Suprapubic skin (tissue), 4 donors: ENCODE data around the gene HAUS8. TPM values are rescaled to one million over a fixed set of nuclear protein-coding genes. Genes with fewer than 3 reads are reported as not detected.

Experiments
- DNase-seq, 2 donors: peaks; one replicate each; pipeline ENCODE4 v3.0.0-alpha.2; 2019; ENCODE audit warnings: low spot score in 2 of 2
- H3K27ac ChIP-seq: fragments of 200-600 bp; sonication (generic); one replicate; pipeline ENCODE4 v1.5.1; 2019
- H3K27me3 ChIP-seq: fragments of 200-600 bp; sonication (generic); one replicate; pipeline ENCODE4 v1.5.1; 2019
- H3K36me3 ChIP-seq: fragments of 200-600 bp; sonication (generic); one replicate; pipeline ENCODE4 v1.5.1; 2019
- H3K4me1 ChIP-seq: fragments of 200-600 bp; sonication (generic); one replicate; pipeline ENCODE4 v1.5.1; 2019
- H3K4me3 ChIP-seq: fragments of 200-600 bp; sonication (generic); one replicate; pipeline ENCODE4 v1.5.1; 2019; ENCODE audit warnings: mild to moderate bottlenecking
- H3K9me3 ChIP-seq: fragments of 200-600 bp; sonication (generic); one replicate; pipeline ENCODE4 v1.5.1; 2019
- EP300 ChIP-seq: sonication (generic); formaldehyde crosslinking; IDR thresholded peaks from one replicate; pipeline ENCODE4 v1.6.1; 2017; ENCODE audit warnings: antibody characterized with exemption
- POLR2A ChIP-seq, 2 donors: fragments of 450-650 bp; IDR thresholded peaks; one replicate each; pipeline ENCODE4 v1.6.1; 2017; ENCODE audit warnings: antibody characterized with exemption in 2 of 2, mild to moderate bottlenecking in 2 of 2, moderate library complexity in 2 of 2
- POLR2AphosphoS5 ChIP-seq, 3 donors: sonication (generic); formaldehyde crosslinking; IDR thresholded peaks; one replicate each; pipeline ENCODE4 v1.6.1; 2017; ENCODE audit warnings: antibody characterized with exemption in 3 of 3
- WGBS: methylation state at CpG from one replicate; pipeline ENCODE4 v1.1.5; 2018; 5-methylcytosine and 5-hydroxymethylcytosine counted together
- total RNA-seq, 4 donors: library from RNA; depleted of rRNA; stranded (reverse); fragments of >200 nt; gene quantifications; one replicate each; pipeline ENCODE4 v1.1.0, GENCODE V29; 2016
- TF ChIP-seq, protein P1 (sequence below), 2 donors: fragments of 200-600 bp in 1 of 2; fragments of 450-650 bp in 1 of 2; sonication (generic) in 1 of 2; IDR thresholded peaks; one replicate each; pipeline ENCODE4 v1.5.1; 2016 to 2019; ENCODE audit warnings: antibody characterized with exemption in 2 of 2, mild to moderate bottlenecking in 1 of 2, moderate library complexity in 1 of 2

Gene HAUS8
- total RNA-seq, 4 donors from 2014 or later: 2.4 to 4.1 (median 3.0) TPM

GRCh38 chr19:17004386-17004785 is 70.9 kb downstream of the HAUS8 start:
- 87% methylated on average over 6 of the region's 15 CpGs for WGBS
- TF ChIP-seq EP300 (no peak), POLR2AphosphoS5 (IDR thresholded peaks at IDR 0.05) (no peak), POLR2A (IDR thresholded peaks at IDR 0.05) (no peak)
- TF ChIP-seq, protein P1, sequence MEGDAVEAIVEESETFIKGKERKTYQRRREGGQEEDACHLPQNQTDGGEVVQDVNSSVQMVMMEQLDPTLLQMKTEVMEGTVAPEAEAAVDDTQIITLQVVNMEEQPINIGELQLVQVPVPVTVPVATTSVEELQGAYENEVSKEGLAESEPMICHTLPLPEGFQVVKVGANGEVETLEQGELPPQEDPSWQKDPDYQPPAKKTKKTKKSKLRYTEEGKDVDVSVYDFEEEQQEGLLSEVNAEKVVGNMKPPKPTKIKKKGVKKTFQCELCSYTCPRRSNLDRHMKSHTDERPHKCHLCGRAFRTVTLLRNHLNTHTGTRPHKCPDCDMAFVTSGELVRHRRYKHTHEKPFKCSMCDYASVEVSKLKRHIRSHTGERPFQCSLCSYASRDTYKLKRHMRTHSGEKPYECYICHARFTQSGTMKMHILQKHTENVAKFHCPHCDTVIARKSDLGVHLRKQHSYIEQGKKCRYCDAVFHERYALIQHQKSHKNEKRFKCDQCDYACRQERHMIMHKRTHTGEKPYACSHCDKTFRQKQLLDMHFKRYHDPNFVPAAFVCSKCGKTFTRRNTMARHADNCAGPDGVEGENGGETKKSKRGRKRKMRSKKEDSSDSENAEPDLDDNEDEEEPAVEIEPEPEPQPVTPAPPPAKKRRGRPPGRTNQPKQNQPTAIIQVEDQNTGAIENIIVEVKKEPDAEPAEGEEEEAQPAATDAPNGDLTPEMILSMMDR (IDR thresholded peaks at IDR 0.05): no peak
- DNase-seq: no peak
- no peaks in the 10 kb centered on the region for H3K9me3 ChIP-seq
- H3K4me1 ChIP-seq: no peaks in the 10 kb centered on the region
- no peaks in the 10 kb centered on the region for H3K36me3 ChIP-seq
- no peak overlapping the region for H3K27ac ChIP-seq
- no peak overlapping the region for H3K4me3 ChIP-seq
- peaks cover 12% of the 10 kb centered on the region for H3K27me3 ChIP-seq

- WGBS: 81% methylated on average over 7 of the region's 7 CpGs
- H3K4me1 ChIP-seq: no peaks in the 10 kb centered on the region
Measured at GRCh38 chr19:17002455-17002854, 72.8 kb downstream of the HAUS8 start.

GRCh38 chr19:17001603-17002183 is 73.6 kb downstream of the HAUS8 start:
- no peak for DNase-seq
- 47% methylated on average over 7 of the region's 7 CpGs for WGBS
- TF ChIP-seq, protein P1 (IDR thresholded peaks at IDR 0.05): no peak
- TF ChIP-seq POLR2AphosphoS5 (IDR thresholded peaks at IDR 0.05): no peak
- TF ChIP-seq POLR2A (IDR thresholded peaks at IDR 0.05): no peak
- no peak for TF ChIP-seq EP300

More at GRCh38 chr19:17002455-17002854, 72.8 kb downstream of the HAUS8 start:
- Histone ChIP-seq H3K36me3 (no peaks in the 10 kb centered on the region), H3K9me3 (no peaks in the 10 kb centered on the region), H3K27me3 (peaks cover 12% of the 10 kb centered on the region), H3K27ac (no peak overlapping the region), H3K4me3 (no peak overlapping the region)
- TF ChIP-seq, protein P1 (IDR thresholded peaks at IDR 0.05): no peak
- no peak for TF ChIP-seq POLR2A (IDR thresholded peaks at IDR 0.05)
- TF ChIP-seq POLR2AphosphoS5 (IDR thresholded peaks at IDR 0.05): no peak
- TF ChIP-seq EP300: no peak
- DNase-seq: no peak

More at GRCh38 chr19:17001603-17002183, 73.6 kb downstream of the HAUS8 start:
- Histone ChIP-seq H3K9me3 (no peaks in the 10 kb centered on the region), H3K27me3 (peaks cover 12% of the 10 kb centered on the region), H3K27ac (no peak overlapping the region), H3K4me1 (no peaks in the 10 kb centered on the region), H3K4me3 (no peak overlapping the region), H3K36me3 (no peaks in the 10 kb centered on the region)

Other genes with a start within 250 kb of the HAUS8 start
- 100 to 1,000 TPM in 1 of 4 donors, 10 to 100 TPM in 3; 32.1 to 122 (median 39.4) TPM for gene SIN3B, start 246.1 kb downstream of the HAUS8 start, total RNA-seq
- 1 to 10 TPM in 2 of 4 donors, under 1 TPM in 2; 0.57 to 3.9 (median 1.2) TPM for gene F2RL3, start 186.5 kb downstream of the HAUS8 start, total RNA-seq
- gene CPAMD8, start 48.6 kb downstream of the HAUS8 start, total RNA-seq: 1 to 10 TPM; 5.4 to 9.7 (median 9.1) TPM
- 10 to 100 TPM; 43.6 to 99.9 (median 69.5) TPM for gene MYO9B, start 325 bp upstream of the HAUS8 start, total RNA-seq
- gene USE1, start 139.9 kb upstream of the HAUS8 start, total RNA-seq: 10 to 100 TPM; 17.3 to 25.2 (median 21.6) TPM
- gene OCEL1, start 150.8 kb upstream of the HAUS8 start, total RNA-seq: 1 to 10 TPM; 2.7 to 9.7 (median 4.8) TPM
- 10 to 100 TPM; 25.8 to 79.3 (median 54.8) TPM for gene NR2F6, start 170.5 kb upstream of the HAUS8 start, total RNA-seq
- gene USHBP1, start 189.3 kb upstream of the HAUS8 start, total RNA-seq: 1 to 10 TPM; 1.2 to 8.4 (median 2.1) TPM
- gene BABAM1, start 192.0 kb upstream of the HAUS8 start, total RNA-seq: 10 to 100 TPM; 54.6 to 66.8 (median 63.7) TPM
- gene ANKLE1, start 206.4 kb upstream of the HAUS8 start, total RNA-seq: 1 to 10 TPM in 3 of 4 donors, under 1 TPM in 1; 0.30 to 2.5 (median 1.5) TPM
- gene ABHD8, start 228.0 kb upstream of the HAUS8 start, total RNA-seq: 10 to 100 TPM in 3 of 4 donors, 1 to 10 TPM in 1; 9.7 to 15.7 (median 13.6) TPM
- 10 to 100 TPM; 42.7 to 89.5 (median 73.1) TPM for gene MRPL34, start 230.4 kb upstream of the HAUS8 start, total RNA-seq
- gene DDA1, start 234.1 kb upstream of the HAUS8 start, total RNA-seq: 10 to 100 TPM; 17.9 to 35.2 (median 22.8) TPM